NT2/D1 (cell line): Measurements from ENCODE around the gene IL1RL1.

ENCODE experiments used
- SUZ12 ChIP-seq: IDR thresholded peaks from 2 replicates; pipeline ENCODE4 v1.6.1; 2011; ENCODE audit not compliant: insufficient read length, insufficient read depth; ENCODE audit errors: extremely low read depth
- YY1 ChIP-seq: IDR thresholded peaks from 2 replicates; pipeline ENCODE4 v1.6.1; 2011; ENCODE audit not compliant: insufficient read length, insufficient read depth
- ZNF274 ChIP-seq: IDR thresholded peaks from 2 replicates; pipeline ENCODE4 v1.6.1; 2011; ENCODE audit warnings: mild to moderate bottlenecking, low read depth, low read length

- TF ChIP-seq ZNF274 (no peak), SUZ12 (no peak), YY1 (no peak)
Observed at GRCh38 chr2:102318437-102318836, 7.1 kb downstream of the IL1RL1 start.
